GM12864 (cell line): ENCODE data around the gene ZFHX3.

ENCODE experiments used
- DNase-seq: peaks from one replicate; pipeline ENCODE4 v3.0.0-alpha.2; 2011; ENCODE audit warnings: low read depth
- H3K4me3 ChIP-seq: 2 replicates; pipeline ENCODE4 v1.5.1; 2011; ENCODE audit warnings: mild to moderate bottlenecking, low read depth, low read length, control low read depth
- CTCF ChIP-seq: IDR thresholded peaks from 2 replicates; pipeline ENCODE4 v1.5.1; 2011; ENCODE audit warnings: low read depth, mild to moderate bottlenecking, moderate library complexity, low read length, control low read depth, inconsistent platforms; ENCODE audit errors: missing control alignments

ZFHX3 gene

DNA sequence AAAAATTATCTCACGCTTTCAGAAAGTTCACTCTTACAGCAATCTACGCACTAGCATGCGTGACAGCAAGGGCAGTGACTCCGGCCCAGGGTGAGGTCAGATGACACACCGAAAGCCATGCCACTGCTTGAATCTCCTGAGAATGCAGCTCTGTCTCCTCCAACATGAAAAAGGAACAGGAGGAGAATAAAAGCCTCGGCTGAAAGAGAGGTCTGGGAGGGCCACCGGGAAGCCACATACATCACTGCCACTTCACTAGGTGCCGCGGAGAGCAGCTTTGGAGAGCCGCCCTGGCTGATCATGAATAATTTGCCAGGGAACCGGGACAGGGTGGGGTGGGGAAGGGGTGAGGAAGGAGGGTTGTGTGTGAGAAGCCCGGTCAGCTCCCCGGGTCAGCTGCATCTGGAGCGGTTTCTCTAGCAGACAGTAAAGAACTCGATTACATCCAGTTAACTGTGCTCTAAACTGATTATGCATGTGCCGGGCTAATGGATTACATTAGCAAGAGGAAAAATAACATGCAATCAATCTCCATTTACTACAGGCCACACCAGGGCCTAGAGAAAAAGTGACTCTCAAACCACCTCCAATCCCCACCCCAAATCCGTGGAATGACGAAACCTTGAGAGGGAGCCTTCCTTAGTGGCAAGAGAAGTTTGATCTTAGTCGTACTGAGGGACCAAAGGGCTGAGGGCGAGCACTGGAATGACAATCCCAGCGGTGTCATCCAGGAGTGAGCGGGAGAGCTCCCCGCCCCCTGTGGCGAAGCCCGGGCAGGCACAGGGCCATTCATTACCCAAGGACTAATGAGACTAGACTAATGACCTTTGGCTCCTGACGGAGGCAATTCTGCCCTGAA is 100.3 kb downstream of the ZFHX3 start:
- no peak for DNase-seq
- TF ChIP-seq CTCF, result no peak
- H3K4me3 ChIP-seq, result no peak overlapping the region

- no peak for DNase-seq
- no peak for TF ChIP-seq CTCF
- H3K4me3 ChIP-seq, result no peak overlapping the region
Measured at GRCh38 chr16:72946474-72947194, 101.3 kb downstream of the ZFHX3 start.

GRCh38 chr16:72946063-72946462 is 101.9 kb downstream of the ZFHX3 start:
- no peak for TF ChIP-seq CTCF
- DNase-seq, result no peak
- H3K4me3 ChIP-seq, result no peak overlapping the region

DNA sequence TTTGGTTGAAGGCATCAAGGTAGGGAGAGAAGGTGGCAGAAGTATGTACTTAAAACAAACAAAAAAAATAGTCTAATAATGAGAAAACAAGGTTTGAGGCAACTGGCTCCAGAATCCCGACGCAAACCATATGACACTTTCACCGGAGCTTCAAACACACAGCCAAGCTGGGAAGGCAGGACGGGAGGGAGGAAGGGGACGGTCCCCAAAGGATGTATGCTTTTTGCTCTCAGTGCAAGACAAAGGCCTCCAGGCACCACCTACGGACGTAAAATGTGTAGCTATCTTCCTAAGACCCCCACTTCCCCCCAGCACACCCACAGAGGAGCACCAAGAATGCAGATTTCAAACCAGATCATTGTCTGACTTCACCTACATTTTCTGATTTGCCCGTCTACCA is 102.3 kb downstream of the ZFHX3 start:
- H3K4me3 ChIP-seq, result no peak overlapping the region
- no peak for TF ChIP-seq CTCF
- DNase-seq, result no peak

- no peak for DNase-seq
- no peak overlapping the region for H3K4me3 ChIP-seq
- TF ChIP-seq CTCF, result no peak
Measured at GRCh38 chr16:72944757-72945485, 103.0 kb downstream of the ZFHX3 start.

GRCh38 chr16:72942021-72942420 is 105.9 kb downstream of the ZFHX3 start:
- DNase-seq, result no peak
- no peak for TF ChIP-seq CTCF
- H3K4me3 ChIP-seq, result no peak overlapping the region
